Measurements from ENCODE around the gene HPRT1.

HPRT1 gene

GRCh38 chrX:134537179-134537955 lies 77.4 kb downstream of the HPRT1 start:
- DNase-seq (ENCODE audit: low read depth), result no peak

GRCh38 chrX:134538316-134538715 lies 78.4 kb downstream of the HPRT1 start:
- no peak for DNase-seq (ENCODE audit: low read depth)
- H3K4me3 ChIP-seq (ENCODE audit: low read depth, low read length), result no peak overlapping the region

More at GRCh38 chrX:134537179-134537955, 77.4 kb downstream of the HPRT1 start:
- H3K4me3 ChIP-seq (ENCODE audit: low read depth, low read length), result no peak overlapping the region

DNA sequence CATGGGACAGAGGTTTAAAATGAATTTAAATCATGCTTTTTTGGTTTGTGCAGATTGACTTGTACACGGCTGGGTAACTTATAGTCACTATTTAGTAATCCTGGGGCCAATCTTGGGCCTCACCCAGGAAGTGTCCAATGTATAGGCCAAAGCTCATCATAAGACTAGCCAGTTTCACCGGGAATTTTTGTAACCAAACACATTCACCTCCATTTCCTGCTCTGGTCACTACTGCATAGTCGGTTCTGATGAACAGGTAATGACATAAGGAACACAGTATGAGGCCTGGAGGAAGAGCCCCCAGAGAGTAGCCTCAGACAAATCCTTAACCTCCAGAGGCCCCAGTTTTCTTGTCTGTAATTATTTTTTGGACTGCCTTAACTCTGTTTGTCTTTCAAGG lies 81.9 kb downstream of the HPRT1 start:
- DNase-seq (ENCODE audit: low read depth), result no peak
- no peak overlapping the region for H3K4me3 ChIP-seq (ENCODE audit: low read depth, low read length)

- no peak overlapping the region for H3K4me3 ChIP-seq (ENCODE audit: low read depth, low read length)
- peak; percentile 71 for DNase-seq (ENCODE audit: low read depth)
Observed at GRCh38 chrX:134542485-134542884, 82.5 kb downstream of the HPRT1 start.

DNA sequence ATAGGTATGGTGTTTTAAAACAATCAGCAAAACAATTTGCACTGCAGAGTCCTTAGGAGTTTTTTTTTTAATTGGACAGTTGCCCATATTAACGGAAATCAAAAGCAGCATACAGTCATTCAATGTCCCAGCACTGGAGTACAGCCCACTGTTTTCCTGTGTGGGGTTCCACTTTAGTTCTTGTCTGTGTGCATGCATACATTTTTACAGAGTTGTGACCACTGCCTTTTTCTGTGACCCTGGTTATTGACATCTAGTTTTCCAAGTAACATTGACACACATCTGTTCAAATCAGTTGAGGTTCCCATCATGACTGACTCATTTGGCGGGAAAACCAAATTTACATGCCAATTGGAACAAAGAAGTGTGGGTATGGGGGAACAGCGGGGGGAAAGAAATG lies 83.3 kb downstream of the HPRT1 start:
- no peak for DNase-seq (ENCODE audit: low read depth)
- no peak overlapping the region for H3K4me3 ChIP-seq (ENCODE audit: low read depth, low read length)

- peak overlapping the region; percentile 11 for H3K4me3 ChIP-seq (ENCODE audit: low read depth, low read length)
Observed at GRCh38 chrX:134544135-134544512, 84.2 kb downstream of the HPRT1 start.

GRCh38 chrX:134544513-134545151 lies 84.7 kb downstream of the HPRT1 start:
- DNase-seq (ENCODE audit: low read depth), result no peak
- peak overlapping the region; percentile 69 for H3K4me3 ChIP-seq (ENCODE audit: low read depth, low read length)

More at GRCh38 chrX:134544135-134544512, 84.2 kb downstream of the HPRT1 start:
- DNase-seq (ENCODE audit: low read depth), result no peak

DNA sequence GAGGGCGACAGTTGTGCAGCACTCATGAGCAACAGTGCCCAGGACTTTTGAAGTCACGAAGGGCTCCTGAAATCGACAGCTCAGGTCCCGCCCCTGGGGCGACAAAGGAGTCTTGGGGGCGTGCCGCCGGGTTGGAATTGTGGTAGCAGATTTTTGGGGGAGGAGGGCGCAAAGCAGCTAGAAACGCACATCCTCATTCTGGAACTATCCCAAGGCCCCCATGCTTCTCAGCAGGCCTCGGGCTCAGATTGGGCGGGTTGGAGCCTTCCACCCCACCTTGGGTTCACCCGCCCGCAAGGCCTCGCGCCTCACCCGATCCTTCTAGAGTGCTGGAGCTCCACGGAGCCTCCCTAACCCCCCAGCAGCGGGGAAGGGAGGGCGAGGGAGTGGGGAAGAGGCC lies 85.5 kb downstream of the HPRT1 start:
- H3K4me3 ChIP-seq (ENCODE audit: low read depth, low read length), result peak overlapping the region; percentile 69

GRCh38 chrX:134546187-134546586 lies 86.2 kb downstream of the HPRT1 start:
- no peak for DNase-seq (ENCODE audit: low read depth)
- H3K4me3 ChIP-seq (ENCODE audit: low read depth, low read length), result peak overlapping the region; percentile 69

More for the DNA sequence above, 85.5 kb downstream of the HPRT1 start:
- no peak for DNase-seq (ENCODE audit: low read depth)

GRCh38 chrX:134547047-134547679 lies 87.2 kb downstream of the HPRT1 start:
- H3K4me3 ChIP-seq (ENCODE audit: low read depth, low read length), result peak overlapping the region; percentile 69
- DNase-seq (ENCODE audit: low read depth), result no peak

GRCh38 chrX:134548257-134549201 lies 88.6 kb downstream of the HPRT1 start:
- peak overlapping the region; percentile 69 for H3K4me3 ChIP-seq (ENCODE audit: low read depth, low read length)

More at GRCh38 chrX:134548257-134549201, 88.6 kb downstream of the HPRT1 start:
- no peak for DNase-seq (ENCODE audit: low read depth)

All from skeletal muscle cell (primary cell).